Measurements from ENCODE around the gene SMYD1.
A peak's percentile ranks its signal among the peaks of the same experiment; 100 is the strongest.

The SMYD1 gene

GRCh38 chr2:88148929-88149438 is 81.4 kb downstream of the SMYD1 start:
- TF ChIP-seq JUND (IDR thresholded peaks at IDR 0.05; ENCODE audit: low read depth), result no peak
- DNase-seq (ENCODE audit: low read depth in 1 of 2, low spot score in 1 of 2), result no peak
- in situ Hi-C loops (cut with HindIII; ENCODE audit: low pct_unique_long_range_greater_than_20kb, low sequenced_read_pairs), result no loop called here

- no peak for TF ChIP-seq JUND (IDR thresholded peaks at IDR 0.05; ENCODE audit: low read depth)
- in situ Hi-C loops (cut with HindIII; ENCODE audit: low pct_unique_long_range_greater_than_20kb, low sequenced_read_pairs), result no loop called here
- DNase-seq (ENCODE audit: low read depth in 1 of 2, low spot score in 1 of 2), result no peak
These were observed 91.9 kb downstream of the SMYD1 start for GRCh38 chr2:88159481-88159880.

- peak; percentile 25 to 77 for DNase-seq (ENCODE audit: low read depth in 1 of 2, low spot score in 1 of 2)
- TF ChIP-seq JUND (IDR thresholded peaks at IDR 0.05; ENCODE audit: low read depth), result no peak
- in situ Hi-C loops (cut with HindIII; ENCODE audit: low pct_unique_long_range_greater_than_20kb, low sequenced_read_pairs), result no loop called here
These were observed 92.4 kb downstream of the SMYD1 start for GRCh38 chr2:88159955-88160415.

- in situ Hi-C loops (cut with HindIII; ENCODE audit: low pct_unique_long_range_greater_than_20kb, low sequenced_read_pairs), result no loop called here
- TF ChIP-seq JUND (IDR thresholded peaks at IDR 0.05; ENCODE audit: low read depth), result no peak
- DNase-seq (ENCODE audit: low read depth in 1 of 2, low spot score in 1 of 2), result no peak
These were observed 92.9 kb downstream of the SMYD1 start for GRCh38 chr2:88160517-88160916.

- DNase-seq (ENCODE audit: low read depth in 1 of 2, low spot score in 1 of 2), result no peak
- no peak for TF ChIP-seq JUND (IDR thresholded peaks at IDR 0.05; ENCODE audit: low read depth)
- in situ Hi-C loops (cut with HindIII; ENCODE audit: low pct_unique_long_range_greater_than_20kb, low sequenced_read_pairs), result no loop called here
These were observed 94.0 kb downstream of the SMYD1 start for GRCh38 chr2:88161446-88162244.
